Embryonic facial prominence (tissue), 1 donor: ENCODE measurements around the gene ADK.

ENCODE experiments used
- DNase-seq: peaks from one replicate; pipeline ENCODE4 v3.0.0-alpha.2; 2016; ENCODE audit errors: extremely low spot score

Gene ADK

DNA sequence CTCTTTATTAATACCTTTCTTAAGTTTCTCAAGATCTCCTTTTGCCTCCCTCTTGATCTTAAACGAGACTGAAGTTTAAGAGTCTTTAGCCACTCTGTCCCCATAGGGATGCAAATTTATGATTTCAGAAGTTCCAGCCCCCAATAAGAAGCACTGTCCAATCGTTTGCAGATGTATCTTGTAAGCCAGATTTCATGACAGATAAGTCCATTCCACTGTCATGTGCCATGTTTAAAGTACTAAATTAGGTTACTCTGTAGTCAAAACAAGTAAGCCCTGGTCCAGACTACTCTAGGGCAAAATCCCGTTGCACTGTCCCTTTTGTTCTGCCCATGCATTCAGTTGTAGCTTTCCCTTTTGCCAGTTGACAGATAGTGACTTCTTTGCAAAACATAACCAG is 518.2 kb downstream of the ADK start:
- no peak for DNase-seq

DNA sequence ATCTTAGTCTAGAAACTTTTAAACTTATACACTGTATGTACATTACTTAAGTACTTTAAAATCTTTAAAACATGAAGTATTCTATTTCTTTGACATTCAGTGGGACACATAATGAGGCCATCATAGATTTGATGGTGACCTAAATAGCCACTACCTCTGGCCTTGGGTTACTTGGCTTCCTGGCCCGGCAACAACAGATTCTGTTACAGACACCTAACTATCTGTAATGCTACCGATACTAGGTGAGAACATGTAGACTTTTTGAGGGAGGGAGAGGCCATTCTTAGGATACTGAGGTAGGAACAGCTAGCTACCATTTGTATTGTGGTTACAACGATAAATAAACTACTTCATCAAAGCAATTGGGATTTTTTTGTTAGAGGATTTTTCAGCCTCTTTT is 520.7 kb downstream of the ADK start:
- no peak for DNase-seq

DNA sequence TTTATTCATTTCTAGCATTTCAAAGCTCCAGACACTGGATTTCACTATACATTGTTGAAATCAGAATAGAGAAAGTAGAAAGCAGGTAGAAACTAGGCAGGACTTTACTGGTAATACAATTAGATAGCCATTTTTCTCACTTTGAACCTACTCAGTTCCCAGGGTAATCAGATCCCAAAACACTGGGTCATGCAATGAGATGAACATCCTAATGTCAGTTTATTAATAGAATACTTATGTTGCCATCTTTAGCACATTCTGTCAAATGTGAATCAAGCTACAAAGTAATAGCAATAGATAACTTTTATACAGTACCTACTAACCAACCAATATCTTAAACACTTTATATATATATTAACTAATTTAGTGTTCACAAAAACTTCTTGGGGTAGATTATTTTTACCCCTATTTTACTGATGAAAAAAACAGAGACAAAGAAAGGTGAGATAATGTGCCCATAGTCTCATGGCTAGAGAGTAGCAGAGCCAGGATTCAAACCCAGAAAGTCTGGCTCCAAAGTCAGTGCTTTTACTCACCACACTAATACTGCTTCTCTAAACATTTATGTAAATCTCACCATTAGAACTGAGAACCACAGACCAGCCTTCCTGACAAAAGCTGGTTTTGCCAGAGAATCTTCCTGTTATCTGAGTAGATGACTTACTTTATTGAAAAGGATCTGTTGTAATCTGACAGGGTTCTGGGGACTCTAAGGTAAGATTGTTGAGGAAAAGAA is 521.6 kb downstream of the ADK start:
- no peak for DNase-seq

DNA sequence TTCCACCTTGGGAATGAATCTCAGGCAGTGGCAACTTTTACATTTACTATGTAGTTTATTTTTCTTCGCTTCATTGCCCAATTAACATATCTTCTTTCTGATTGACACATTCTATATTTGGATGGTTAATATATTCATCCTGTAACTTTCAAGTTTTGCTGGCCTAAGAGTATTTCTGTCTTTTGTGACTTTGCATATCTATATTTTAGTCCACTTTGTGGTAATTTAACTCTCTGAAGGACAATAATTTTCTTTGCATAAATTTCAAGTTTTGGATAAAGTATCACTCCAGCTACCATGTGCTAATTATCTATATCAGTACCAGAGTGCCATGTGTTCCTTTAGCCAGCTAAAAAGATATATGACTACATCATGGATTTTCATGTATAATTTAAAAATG is 523.9 kb downstream of the ADK start:
- DNase-seq: no peak

DNA sequence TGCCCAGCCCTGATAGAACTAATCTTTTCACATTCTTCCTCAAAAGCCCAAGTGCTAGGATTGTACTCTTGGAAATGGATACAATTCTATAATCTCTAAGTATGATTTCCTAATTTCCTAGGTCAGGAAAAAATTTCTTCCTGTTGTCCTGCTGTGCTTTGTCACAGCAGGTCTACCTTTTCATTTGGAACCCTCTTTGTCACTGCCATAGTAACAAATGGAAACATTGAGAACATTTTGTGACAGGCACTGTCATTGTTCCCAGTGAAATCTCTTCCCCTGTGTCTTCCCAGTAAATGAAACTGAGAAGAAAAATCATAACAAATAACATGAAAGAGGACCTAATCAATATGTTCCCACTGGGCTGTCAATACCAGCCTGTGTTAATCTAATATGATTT is 524.5 kb downstream of the ADK start:
- DNase-seq: no peak

DNA sequence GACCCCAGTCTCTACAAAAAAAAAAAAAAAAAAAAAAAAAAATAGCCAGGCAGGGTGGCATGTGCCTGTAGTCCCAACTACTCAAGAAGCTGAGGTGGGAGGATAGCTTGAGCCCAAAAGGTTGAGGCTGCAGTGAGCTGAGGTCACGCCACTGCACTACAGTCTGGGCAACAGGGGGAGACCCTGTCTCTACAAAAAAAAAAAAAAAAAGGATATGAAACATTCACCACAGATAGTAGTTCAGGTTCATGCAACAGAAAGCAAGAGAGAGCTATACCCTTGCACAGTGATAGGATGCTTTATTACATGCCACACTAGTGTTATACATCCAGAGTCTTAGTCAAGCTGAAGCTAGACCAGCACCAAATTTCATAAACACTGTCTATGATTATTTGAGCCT is 526.9 kb downstream of the ADK start:
- no peak for DNase-seq

DNA sequence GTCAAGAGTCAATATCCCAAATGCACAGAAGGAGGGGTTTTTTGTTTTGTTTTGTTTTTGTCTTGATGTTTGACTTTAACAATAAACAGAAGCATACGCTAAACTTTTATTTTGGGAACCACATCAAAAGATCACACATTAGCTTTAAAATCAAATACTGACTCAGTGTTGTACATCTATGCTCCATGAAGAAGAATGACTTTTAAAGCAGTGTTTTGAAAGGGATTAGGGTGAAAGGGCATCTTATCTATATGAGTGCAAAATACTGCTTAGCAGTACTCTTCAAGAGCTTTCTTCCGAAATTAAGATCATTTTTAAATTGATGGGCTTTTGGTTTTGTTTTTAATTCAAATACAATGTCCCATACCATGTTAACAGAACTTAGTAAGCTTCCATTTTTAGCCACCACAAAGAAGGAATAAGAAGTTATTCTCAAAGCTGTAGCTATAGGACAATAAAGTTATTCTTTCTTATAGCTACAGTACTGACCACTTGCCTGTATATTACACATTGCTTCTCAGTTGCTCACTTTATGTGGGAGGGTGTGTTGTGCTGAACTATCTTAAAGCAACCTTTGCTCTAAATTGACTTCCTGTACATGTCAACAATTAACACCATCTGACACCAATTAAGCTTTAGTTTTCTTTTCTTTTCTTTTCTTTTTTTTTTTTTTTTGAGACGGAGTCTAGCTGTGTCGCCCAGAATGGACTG is 531.1 kb downstream of the ADK start:
- DNase-seq: no peak

DNA sequence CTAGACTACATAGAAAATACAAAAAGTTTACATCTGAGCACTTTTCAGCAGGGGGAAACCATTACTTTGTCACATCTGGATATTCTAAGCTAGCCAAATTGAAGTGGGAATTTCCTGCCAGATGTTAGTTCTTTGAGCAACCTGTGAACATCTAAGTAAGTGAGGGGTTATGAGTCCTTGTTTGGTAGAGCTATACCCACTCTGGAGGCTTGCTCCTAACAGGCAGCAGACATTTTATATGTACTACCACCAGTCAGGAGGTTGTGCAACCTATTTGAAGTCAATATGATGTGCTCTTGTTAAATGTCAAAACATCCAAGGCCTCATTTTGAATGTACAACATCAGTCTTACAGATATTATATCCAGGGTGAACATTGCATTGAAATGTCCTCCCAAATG is 532.0 kb downstream of the ADK start:
- DNase-seq: no peak

DNA sequence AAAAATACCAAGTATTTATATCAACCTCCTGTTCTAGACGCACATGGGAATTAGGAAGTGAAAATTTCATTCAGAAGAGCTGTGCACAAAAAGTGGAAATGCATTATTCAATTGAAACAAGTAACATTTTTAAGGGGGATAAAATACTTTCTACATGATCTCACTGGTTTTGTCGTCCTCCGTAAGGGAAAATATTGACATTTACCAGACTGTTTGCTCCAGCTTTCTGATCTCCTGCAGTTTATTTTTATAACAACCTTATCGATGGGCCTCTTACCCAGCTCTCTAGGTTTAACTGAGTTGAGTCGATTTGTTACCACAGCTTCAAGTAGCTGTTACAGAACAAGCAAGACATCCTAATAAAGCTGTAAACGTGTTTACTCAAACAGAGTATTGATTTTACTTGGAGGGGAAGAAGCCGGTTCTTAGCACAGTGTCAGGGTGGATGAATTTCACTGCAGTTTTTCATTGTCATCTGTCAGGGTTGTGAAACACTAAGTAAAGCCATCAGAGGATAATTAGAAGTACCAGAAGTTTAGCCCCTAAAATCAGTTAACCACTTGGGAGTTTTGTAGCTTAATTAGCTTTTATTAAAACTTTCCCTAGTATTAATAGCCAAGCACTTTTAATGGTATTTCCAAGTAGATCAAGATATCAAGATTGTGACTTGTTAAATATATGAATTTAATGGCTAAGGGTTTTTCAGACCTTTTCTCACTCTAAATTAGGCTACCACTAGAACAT is 532.8 kb downstream of the ADK start:
- DNase-seq: no peak

DNA sequence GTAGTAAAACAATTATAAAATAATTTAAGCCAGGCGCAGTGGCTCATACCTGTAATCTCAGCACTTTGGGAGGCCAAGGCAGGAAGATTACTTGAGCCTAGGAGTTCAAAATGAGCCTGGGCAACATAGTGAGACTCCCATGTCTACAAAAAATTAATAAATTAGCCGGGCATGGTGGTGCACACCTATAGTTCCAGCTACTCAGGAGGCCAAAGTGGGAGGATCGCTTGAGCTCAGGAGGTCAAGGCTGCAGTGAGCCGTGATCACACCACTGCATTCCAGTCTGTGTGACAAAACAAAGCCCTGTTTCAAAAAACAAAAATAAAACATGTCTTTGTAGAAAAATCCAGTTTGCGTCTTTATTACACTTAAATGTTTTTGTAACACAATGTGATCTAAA is 533.4 kb downstream of the ADK start:
- no peak for DNase-seq

DNA sequence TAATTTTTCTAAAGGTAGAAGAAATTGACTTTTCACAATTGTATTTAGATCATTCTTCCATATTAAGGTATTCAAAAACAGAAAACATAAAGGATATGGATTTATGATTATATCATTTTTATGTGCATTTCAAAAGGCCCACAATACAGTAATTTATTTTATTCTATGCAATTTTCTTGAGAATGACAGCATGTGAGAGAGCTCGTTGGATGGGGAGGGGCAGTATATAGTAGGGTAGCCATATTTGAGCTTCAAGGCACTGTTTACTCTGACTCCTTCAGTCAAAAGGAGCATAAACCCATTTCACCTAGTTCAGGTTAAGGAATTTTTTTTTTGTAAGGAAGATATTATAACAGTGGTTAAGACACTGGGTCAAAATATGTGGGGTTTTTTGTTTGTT is 534.5 kb downstream of the ADK start:
- no peak for DNase-seq

DNA sequence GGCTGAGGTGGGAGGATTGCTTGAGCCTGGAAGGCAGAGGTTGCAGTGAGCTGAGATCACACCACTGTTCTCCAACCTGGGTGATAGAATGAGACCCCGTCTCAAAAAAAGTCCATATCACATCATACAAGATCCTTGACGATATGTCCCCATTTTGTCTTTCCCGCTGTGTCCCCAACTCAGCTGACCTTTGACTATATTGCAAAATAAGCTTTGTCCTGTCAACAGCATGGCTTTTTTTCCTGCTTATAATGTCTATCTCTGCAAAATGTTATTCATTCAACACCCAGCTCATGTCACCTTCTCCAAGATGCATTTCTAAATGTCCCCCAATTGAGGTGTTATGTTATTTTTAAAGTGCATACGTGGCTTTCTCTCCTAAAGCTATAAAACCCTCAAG is 539.4 kb downstream of the ADK start:
- no peak for DNase-seq

DNA sequence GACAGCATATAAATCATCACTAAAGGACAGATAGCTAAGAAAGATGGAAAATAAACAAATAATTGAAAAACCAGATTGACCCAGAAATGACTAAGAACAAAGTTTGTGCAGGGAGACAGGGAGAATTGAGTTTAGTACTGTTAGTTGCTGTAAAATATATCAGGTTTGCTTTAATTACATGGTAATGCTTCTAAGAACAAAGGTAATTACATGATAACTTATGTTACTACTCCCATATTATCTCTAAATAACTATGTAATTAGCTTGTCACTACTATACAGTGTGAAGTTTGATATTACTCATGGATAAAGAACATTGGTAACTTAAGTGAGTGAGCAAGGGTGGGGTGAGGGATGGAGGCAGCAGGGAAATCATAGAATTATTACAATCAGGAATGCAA is 540.1 kb downstream of the ADK start:
- no peak for DNase-seq

DNA sequence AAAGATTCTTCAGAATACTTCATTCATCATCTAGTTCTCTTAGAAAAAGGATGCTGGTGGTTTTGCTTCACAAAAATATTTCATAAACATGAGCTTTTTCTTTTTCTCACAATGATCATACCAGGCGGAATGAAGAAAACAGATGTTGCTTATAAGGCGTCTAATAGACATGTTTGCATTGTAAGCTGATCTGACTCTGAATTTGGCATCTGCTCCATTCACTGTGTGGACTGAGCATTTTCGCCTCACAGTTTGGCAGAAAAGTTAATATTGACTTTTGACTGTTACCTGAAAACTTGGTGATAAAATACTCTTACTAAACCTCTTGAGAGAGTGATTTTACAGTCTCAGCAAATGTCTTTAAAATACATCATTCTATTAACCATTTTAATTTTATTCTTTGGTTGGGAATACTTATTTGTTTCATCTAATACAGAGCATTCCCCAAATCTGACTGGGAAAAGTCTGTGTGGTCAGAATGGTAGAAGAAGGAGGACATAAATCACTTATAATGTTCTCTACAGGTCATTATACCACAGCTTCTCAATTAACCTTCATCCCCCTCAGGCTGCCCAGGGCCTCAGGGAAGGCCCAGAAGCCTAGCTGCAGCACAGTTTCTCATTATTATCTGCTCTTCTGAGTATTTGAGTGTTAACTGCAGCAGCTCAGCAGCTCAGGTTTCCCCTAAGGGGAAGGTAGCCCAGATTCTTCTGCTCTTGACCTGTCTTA is 553.8 kb downstream of the ADK start:
- DNase-seq: no peak

DNA sequence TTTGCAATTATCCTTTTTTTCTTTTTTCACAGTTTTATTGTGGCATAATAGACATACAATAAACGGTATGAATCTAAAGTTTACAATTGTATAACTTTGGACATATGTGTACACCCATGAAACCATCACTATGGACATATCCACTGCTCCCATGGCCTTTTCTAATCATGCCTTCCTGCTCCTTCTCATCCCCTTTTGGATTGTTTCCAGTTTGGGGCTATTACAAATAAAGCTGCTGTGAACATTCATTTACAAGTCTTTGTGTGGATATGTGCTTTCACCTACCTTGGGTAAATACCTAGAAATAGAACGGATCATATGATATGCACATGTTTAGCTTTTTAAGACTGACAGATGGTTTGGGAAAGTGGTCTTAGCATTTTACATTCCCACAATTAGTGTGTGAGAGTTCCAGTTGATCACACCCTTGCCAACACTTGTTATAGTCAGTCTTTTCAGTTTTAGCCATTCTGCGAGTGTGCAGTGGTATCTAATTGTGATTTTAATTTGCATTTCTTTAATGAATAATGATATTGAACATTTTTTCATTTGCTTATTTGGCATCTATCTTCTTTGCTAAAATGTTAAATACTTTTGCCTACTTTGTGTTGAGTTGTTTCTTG is 554.4 kb downstream of the ADK start:
- DNase-seq: no peak

DNA sequence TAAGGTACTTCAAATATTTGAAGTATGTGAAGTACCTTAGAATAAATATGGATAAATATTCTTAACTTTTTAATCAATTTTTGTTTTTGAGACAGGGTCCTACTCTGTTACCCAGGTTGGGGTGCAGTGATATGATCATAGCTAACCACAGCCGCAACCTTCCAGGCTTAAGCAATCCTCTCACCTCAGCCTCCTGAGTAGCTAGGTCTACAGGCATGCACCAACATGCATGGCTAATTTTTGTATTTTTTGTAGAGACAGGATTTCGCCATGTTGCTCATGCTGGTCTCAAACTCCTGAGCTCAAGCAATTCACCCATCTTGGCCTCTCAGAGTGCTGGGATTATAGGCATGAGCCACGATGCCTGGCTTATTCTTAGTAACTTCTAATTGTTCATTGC is 555.9 kb downstream of the ADK start:
- no peak for DNase-seq

DNA sequence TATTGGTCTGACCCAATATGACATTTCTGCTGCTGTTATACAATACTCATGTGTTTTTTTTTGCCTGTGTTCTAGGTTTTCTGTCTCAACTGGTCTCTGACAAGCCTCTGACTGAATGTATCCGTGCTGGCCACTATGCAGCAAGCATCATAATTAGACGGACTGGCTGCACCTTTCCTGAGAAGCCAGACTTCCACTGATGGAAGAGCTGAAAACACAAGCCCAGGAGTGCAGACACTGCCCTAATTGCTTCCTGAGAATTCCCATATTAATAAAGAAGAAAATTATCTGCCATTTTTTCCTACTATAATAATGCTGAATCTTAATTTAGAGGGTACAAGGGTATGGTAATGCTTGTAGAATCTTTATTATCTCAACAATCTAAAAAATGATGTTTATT is 557.2 kb downstream of the ADK start:
- no peak for DNase-seq

DNA sequence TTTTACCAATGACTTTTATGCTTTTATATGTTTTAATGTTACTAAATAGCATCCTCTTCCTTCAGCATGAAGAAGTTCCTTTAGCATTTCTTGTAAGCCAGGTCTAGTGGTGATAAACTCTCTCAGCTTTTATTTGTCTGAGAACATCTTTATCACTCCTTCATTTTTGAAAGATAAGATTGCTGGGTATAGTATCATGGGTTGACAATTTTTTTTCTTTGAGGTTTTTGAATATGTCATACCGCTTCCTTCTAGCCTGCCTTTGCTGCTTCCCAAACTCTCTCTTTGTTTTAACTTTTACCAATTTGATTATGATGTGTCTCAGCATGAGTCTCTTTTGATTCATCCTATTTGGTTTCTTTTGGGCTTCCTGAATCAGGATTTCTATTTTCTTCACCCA is 567.2 kb downstream of the ADK start:
- DNase-seq: no peak

DNA sequence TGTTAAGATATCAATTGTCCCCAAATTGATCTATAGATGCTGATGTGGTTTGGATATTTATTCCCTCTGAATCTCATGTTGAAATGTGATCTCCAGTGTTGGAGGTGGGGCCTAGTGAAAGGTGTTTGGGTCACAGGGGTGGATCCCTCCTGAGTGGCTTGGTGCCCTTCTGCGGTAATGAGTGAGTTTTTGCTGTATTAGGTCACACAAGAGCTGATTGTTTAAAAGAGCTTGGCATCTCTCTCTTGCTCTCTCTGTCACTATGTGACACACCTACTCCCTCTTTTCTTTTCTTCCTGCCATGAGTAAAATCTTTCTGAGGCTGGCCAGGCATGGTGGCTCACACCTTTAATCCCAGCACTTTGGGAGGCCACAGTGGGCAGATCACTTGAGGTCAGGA is 577.2 kb downstream of the ADK start:
- DNase-seq: no peak

DNA sequence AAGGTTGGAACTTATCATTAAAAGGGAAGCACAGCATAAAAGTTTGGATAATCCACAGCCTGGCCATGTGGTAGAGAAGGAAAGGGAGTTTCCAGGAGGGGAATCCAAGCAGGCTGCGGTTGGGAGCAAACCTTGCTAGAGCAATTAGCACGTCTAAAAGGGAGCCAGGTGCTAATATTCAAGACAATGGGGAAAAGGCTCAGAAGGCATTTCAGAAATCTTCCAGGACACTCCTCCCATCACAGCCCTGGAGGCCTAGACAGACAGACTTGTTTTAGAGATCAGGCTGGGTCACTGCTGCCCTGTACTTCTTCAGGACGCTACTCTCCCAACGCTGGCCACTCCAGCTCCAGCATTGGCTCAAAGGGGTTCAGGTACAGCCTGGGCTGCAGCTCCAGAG is 579.2 kb downstream of the ADK start:
- DNase-seq: no peak

DNA sequence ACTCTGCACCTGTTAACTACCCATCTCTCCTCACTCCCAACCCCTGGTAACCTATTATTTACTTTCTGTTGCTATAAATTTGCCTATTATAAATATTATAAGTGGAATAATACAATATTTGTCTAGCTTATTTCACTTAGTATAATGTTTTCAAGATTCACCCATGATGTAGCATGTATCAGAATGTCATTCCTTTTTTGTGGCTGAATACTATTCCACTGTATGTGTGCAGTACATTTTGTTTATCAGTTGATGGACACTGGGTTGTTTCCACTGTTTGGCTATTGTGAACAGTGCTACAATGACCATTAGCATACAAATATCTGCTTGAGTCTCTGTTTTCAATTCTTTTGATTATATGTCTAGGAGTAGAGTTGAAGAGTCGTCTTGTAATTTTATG is 582.6 kb downstream of the ADK start:
- DNase-seq: no peak

DNA sequence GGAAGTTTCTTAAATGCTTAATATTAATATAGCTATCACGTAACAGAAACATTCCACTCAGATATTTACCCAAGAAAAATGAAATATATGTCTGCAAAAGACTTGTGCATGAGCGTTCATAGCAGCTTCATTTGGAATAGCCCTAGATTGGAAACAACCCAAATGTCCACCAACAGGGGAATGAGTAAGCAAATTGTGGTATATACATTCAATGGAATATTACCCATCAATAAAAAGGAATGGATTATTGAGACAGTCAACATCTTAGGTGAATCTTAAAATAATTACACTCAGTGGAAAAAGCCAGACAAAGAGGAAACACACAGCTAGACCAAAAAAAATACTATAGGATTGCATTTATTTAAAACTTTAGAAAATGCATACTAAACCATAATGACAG is 585.0 kb downstream of the ADK start:
- no peak for DNase-seq
